Ascending aorta (tissue), 2 donors: ENCODE results near the gene MDC1. TPM values are rescaled to one million over a fixed set of nuclear protein-coding genes. Genes with fewer than 3 reads are reported as not detected.
A peak's percentile ranks its signal among the peaks of the same experiment; 100 is the strongest.
"Not testable (repeated sequence)": the region's sequence is repeated elsewhere in the genome, so short reads cannot be mapped to it uniquely, and the experiment has no call there.

Source experiments
- DNase-seq, 2 donors: peaks; one replicate each; pipeline ENCODE4 v3.0.0-alpha.2; 2019; ENCODE audit warnings: low spot score in 2 of 2
- H3K27ac ChIP-seq, 2 donors: fragments of 200-600 bp; sonication (generic); one replicate each; pipeline ENCODE4 v1.5.1; 2016 to 2017; ENCODE audit warnings: mild to moderate bottlenecking in 1 of 2
- H3K27me3 ChIP-seq: fragments of 200-600 bp; sonication (generic); one replicate; pipeline ENCODE4 v1.5.1; 2017
- H3K36me3 ChIP-seq, 2 donors: fragments of 200-600 bp; sonication (generic); one replicate each; pipeline ENCODE4 v1.5.1; 2016
- H3K4me1 ChIP-seq, 2 donors: fragments of 200-600 bp; sonication (generic); one replicate each; pipeline ENCODE4 v1.5.1; 2016 to 2017; ENCODE audit warnings: mild to moderate bottlenecking in 1 of 2
- H3K4me3 ChIP-seq, 2 donors: fragments of 200-600 bp; sonication (generic); one replicate each; pipeline ENCODE4 v1.5.1; 2016 to 2017; ENCODE audit warnings: mild to moderate bottlenecking in 1 of 2
- H3K9me3 ChIP-seq, 2 donors: fragments of 200-600 bp; sonication (generic); one replicate each; pipeline ENCODE4 v1.5.1; 2016
- CTCF ChIP-seq, 3 experiments: fragments of 200-600 bp in 2 of 3; fragments of 450-650 bp in 1 of 3; sonication (generic) in 2 of 3; IDR thresholded peaks; one replicate each; pipeline ENCODE4 v1.5.1; 2016 to 2019; ENCODE audit warnings: antibody characterized with exemption in 3 of 3, mild to moderate bottlenecking in 1 of 3, moderate library complexity in 1 of 3
- intact Hi-C: fragments of 100-400 bp; cut with DNase I; formaldehyde crosslinking; loops from one replicate; pipeline ENCODE4 v1.15.1; 2023
- total RNA-seq: library from RNA; depleted of rRNA; stranded (reverse); fragments of >200 nt; gene quantifications from one replicate; pipeline ENCODE4 v1.1.0, GENCODE V29; 2016

Gene MDC1
- 27.1 TPM for total RNA-seq

DNA sequence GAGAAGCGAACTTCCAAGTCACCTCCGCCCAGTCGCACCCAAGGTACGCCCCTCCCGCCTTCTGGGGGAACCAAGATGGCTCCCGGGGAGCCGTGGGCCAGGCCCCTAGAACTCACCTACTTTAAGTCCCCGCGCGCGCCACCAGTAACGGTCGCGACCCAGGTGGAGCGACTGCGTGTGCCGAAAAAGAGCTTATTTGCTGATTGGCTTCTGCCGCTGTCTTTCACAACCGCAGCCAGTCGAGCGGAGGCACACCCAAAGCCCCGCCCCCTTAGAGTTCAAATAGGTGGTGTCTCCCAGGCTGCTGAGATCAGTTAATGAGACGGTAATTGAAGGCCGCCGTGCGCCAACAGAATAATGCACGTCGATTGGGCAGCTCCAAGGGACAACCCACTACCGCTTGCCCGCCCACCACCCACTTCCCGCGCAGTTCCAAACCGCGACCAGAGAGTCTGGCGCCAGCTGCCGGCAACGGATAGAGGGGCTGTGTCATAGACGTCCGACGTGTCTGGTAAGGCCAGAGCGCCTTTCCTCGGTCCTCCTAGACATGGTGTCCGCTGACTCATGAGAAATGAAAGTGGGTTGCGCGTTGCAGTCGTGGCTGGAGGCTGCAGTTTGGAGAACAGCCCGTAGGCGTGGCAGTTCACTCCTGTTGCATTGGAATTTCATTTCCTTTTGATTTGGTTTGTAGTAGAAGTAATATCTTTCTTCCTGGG is at the start of gene MDC1:
Gene MDC1, minus strand, starts transcription at position 153 of the 716 bp plus-strand sequence. CDS start 2,106 bp downstream, outside the sequence.
- H3K36me3 ChIP-seq: peaks cover 19 to 26% of the 10 kb centered on the region in 2 donors
- H3K27me3 ChIP-seq: no peaks in the 10 kb centered on the region
- TF ChIP-seq CTCF (IDR thresholded peaks at IDR 0.05): peak in 1 of 3 experiments; percentile 65
- peak within 1 kb of the TSS; percentile 93 to 94 for H3K27ac ChIP-seq
- peaks cover 0 to 24% of the 10 kb centered on the region in 2 donors for H3K4me1 ChIP-seq
- peak; percentile 100 for DNase-seq
- intact Hi-C loops: loop anchor here (1.0 kb wide), 3 partner anchors 26 to 100 kb away; partner anchors contain the start of genes MRPS18B and PPP1R10
- H3K9me3 ChIP-seq: no peaks in the 10 kb centered on the region
- H3K4me3 ChIP-seq: peak within 1 kb of the TSS; percentile 69 to 77

DNA sequence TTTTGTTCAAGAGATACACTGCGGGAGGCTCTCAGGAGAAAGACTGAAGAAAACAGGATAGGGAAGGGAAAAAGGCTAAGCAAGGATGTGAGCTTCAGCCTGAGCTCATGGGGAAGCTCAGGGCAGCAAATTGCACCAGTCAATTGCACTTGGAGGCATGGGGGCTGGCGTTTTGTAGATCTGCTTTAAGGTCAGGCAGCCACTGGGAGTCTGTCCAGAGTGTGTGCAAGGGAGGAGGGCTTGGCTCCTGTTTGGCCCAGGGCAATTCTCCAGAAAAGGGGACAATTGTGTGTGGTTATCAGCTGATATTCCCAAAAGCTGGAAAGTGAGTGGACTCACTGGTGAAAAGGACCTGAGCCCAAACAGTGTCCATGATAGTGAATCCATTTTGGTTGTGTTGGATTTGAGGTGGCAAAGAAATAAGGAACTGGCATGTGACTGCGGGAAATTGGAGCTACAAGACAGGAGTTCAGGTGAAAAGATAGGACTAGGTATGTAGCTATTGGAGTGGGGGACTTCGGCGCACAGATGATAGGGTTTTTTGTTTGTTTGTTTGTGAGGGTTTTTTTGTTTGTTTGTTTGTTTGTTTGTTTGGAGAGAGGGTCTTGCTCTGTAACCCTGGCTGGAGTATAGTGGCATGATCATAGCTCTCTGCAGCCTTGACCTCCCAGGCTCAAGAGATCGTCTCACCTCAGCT is 49.5 kb upstream of the MDC1 start:
- no peak for TF ChIP-seq CTCF (IDR thresholded peaks at IDR 0.05)
- Histone ChIP-seq H3K27ac (no peak overlapping the region), H3K27me3 (no peaks in the 10 kb centered on the region), H3K4me1 (peaks cover 7 to 13% of the 10 kb centered on the region in 2 donors), H3K4me3 (no peak overlapping the region), H3K36me3 (no peaks in the 10 kb centered on the region), H3K9me3 (no peaks in the 10 kb centered on the region)
- intact Hi-C loops: no loop called here
- no peak for DNase-seq

- H3K27ac ChIP-seq, H3K36me3 ChIP-seq, H3K4me3 ChIP-seq, H3K9me3 ChIP-seq, DNase-seq, H3K27me3 ChIP-seq, intact Hi-C loops: not testable (repeated sequence)
- peaks cover 7 to 13% of the 10 kb centered on the region in 2 donors for H3K4me1 ChIP-seq
These were observed 48.4 kb upstream of the MDC1 start for GRCh38 chr6:30765495-30765894.

DNA sequence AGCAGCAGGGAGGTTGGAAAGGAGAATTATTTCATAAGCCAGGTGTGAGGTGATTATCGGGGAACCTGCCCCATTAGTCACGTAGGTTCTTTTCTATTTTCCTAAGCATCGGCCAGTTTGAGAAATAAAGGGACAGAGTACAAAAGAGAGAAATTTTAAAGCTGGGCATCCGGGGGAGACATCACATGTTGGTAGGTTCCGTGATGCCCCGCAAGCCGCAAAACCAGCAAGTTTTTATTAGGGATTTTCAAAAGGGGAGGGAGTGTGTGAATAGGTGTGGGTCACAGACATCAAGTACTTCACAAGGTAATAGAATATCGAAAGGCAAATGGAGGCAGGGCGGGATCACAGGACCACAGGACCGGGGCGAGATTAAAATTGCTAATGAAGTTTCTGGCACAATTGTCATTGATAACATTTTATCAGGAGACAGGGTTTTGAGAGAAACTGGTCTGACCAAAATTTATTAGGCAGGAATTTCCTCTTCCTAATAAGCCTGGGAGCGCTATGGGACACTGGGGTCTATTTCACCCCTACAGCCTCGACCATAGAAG is 47.5 kb upstream of the MDC1 start:
- H3K36me3 ChIP-seq, H3K27me3 ChIP-seq, DNase-seq, H3K4me3 ChIP-seq, H3K9me3 ChIP-seq, H3K27ac ChIP-seq, intact Hi-C loops: not testable (repeated sequence)
- H3K4me1 ChIP-seq: peaks cover 4 to 18% of the 10 kb centered on the region in 2 donors

DNA sequence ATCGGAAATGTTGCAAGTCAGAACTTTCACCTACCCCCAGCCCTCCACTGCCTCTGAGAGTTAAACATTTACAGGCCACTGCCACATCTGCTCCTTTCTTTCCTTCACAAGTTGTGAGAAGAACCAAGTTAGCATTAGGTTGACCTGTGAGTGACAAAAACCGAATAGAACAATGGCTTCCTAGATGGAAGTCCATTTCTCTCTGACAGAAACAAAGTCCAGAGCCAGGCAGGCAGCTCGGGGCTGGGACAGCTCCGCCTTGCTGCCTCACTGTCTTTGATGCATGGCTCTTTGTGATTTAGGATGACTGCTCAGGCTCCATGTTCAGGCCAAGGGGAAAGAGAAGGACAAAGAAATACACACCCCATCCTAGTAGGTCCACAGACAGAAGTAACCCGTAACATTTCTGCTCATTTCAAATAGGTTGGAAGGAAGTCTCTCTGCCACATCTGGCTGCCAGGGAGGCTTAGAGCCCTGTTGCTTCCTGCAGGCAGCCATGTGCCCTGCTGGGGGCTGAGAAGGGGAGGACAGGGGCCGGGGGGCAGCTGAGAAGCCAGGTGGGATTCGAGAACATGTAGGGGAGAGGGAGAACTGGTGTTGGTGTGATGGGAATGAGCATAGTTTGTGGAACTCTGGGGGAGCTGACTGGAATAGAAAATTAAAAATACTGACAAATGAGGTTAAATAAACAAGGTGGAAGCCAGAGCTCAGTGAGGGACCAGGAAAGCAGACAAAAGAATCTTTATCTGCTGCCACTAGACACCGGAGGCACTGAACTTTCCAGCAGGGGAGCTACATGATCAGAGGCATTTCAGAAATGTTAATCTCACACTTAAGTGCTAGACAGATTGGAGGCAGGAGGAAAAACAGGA is 46.8 kb upstream of the MDC1 start:
- H3K4me3 ChIP-seq: no peak overlapping the region
- H3K4me1 ChIP-seq: peaks cover 0 to 15% of the 10 kb centered on the region in 2 donors
- DNase-seq: no peak
- no peaks in the 10 kb centered on the region for H3K36me3 ChIP-seq
- intact Hi-C loops: no loop called here
- no peak for TF ChIP-seq CTCF (IDR thresholded peaks at IDR 0.05)
- H3K27me3 ChIP-seq: no peaks in the 10 kb centered on the region
- H3K27ac ChIP-seq: no peak overlapping the region
- no peaks in the 10 kb centered on the region for H3K9me3 ChIP-seq

GRCh38 chr6:30763155-30763617 is 46.1 kb upstream of the MDC1 start:
- intact Hi-C loops: no loop called here
- no peaks in the 10 kb centered on the region for H3K27me3 ChIP-seq

More at GRCh38 chr6:30763155-30763617, 46.1 kb upstream of the MDC1 start:
- no peak for DNase-seq
- Histone ChIP-seq H3K27ac (no peak overlapping the region), H3K36me3 (no peaks in the 10 kb centered on the region), H3K4me1 (peaks cover 0 to 13% of the 10 kb centered on the region in 2 donors), H3K4me3 (no peak overlapping the region), H3K9me3 (no peaks in the 10 kb centered on the region)
- TF ChIP-seq CTCF (IDR thresholded peaks at IDR 0.05): no peak
